ENCODE results near the gene NLGN1. TPM values are rescaled to one million over a fixed set of nuclear protein-coding genes. Genes with fewer than 3 reads are reported as not detected.

The NLGN1 gene
- total and polyA plus RNA-seq, 8 donors: 3.1 to 11.9 (median 8.0) TPM

DNA sequence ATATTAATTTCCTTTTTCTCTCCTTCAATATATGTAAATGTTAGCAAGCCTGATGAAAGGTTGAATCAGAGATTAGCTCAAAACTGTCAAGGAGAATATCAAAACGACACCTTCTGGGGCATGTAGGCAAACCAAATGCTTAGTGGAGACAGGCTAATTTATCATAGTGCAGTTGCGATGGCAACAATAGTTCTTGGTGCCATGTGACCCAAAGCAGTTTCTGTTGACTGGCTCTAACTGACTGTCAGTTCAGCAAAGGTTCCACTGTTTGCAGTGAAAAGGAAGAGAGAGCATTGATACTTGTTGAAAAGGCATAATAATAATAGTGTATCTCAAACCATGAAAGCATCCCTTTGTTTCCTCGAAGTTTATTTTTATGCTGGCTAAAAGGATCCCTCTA lies 513.9 kb downstream of the NLGN1 start:
- ATAC-seq (no peak), DNase-seq (no peak)
- Histone ChIP-seq H3K36me3 (no peaks in the 10 kb centered on the region), H3K4me3 (no peak overlapping the region), H3K27ac (no peak overlapping the region), H3K9me3 (peaks cover 0 to 3% of the 10 kb centered on the region in 2 donors), H3K4me1 (no peaks in the 10 kb centered on the region), H3K27me3 (no peaks in the 10 kb centered on the region)
- TF ChIP-seq, protein P1, sequence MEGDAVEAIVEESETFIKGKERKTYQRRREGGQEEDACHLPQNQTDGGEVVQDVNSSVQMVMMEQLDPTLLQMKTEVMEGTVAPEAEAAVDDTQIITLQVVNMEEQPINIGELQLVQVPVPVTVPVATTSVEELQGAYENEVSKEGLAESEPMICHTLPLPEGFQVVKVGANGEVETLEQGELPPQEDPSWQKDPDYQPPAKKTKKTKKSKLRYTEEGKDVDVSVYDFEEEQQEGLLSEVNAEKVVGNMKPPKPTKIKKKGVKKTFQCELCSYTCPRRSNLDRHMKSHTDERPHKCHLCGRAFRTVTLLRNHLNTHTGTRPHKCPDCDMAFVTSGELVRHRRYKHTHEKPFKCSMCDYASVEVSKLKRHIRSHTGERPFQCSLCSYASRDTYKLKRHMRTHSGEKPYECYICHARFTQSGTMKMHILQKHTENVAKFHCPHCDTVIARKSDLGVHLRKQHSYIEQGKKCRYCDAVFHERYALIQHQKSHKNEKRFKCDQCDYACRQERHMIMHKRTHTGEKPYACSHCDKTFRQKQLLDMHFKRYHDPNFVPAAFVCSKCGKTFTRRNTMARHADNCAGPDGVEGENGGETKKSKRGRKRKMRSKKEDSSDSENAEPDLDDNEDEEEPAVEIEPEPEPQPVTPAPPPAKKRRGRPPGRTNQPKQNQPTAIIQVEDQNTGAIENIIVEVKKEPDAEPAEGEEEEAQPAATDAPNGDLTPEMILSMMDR (IDR thresholded peaks at IDR 0.05): no peak
- intact Hi-C loops (cut with DNase I): no loop called here

DNA sequence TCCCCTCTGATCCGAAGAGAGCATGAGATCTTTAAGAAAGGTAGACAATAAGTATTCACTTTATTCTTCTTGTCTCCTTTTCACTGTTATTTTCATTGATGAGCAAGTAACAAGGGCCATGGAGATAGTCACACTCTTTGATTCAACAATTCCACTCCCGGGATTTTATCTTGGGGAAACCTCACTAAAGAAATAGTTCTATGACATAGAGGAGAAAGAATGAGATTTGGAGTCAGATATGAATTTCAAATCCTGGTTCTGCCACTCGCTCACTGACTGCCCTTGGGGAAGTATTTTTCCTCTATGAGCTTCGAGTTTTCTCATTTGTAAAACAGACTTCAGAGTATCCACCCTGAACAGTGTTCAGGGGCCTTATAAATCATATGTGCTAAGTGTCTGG lies 514.6 kb downstream of the NLGN1 start:
- ATAC-seq (no peak), DNase-seq (no peak)
- Histone ChIP-seq H3K9me3 (peaks cover 0 to 1% of the 10 kb centered on the region in 2 donors), H3K4me1 (no peaks in the 10 kb centered on the region), H3K36me3 (no peaks in the 10 kb centered on the region), H3K27ac (no peak overlapping the region), H3K4me3 (no peak overlapping the region), H3K27me3 (no peaks in the 10 kb centered on the region)
- intact Hi-C loops (cut with DNase I): no loop called here
- TF ChIP-seq, protein P1 (IDR thresholded peaks at IDR 0.05): no peak

DNA sequence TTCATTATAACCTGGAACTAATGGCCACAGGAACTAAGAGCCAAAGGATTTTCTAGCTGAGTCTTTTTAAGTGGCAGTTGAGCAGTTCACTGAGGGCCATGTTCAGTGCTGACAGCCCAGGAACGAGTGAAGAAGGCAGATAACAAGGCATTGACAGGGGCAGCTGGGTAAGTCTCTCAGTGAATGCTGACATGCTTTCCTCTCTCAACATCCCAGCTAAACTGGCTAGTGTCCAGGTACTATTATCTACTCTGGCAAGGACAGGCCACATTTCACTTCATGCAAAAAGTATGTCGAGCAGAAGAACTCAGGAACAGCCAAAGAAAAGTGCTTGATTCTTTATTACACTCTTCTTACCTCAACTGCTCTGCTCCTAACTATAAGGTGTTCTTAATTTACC lies 515.9 kb downstream of the NLGN1 start:
- ATAC-seq: no peak
- H3K9me3 ChIP-seq: no peaks in the 10 kb centered on the region

DNA sequence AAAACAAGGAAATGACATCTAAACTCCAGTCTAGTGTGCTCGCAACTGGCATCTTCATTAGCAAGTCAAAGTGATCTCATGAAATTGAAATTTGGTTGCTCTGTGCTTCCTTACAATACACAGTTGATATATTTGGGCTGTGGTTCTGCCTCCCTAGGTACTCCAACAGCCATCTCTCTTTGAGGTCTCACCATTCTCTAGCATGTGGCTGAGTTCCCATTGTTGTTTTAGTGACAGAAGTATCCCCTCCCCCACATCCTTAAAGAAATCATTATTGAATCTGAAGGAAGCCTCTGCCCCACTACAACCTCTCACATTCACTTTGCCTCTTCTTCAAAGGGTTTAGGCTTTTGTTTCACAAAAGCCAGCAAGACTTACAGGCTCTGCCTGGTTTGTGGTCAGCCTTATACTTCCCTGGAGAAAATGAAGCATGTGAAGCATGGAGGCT lies 516.5 kb downstream of the NLGN1 start:
- no peaks in the 10 kb centered on the region for H3K9me3 ChIP-seq
- ATAC-seq: no peak
- no peak overlapping the region for H3K27ac ChIP-seq
- DNase-seq: no peak
- TF ChIP-seq, protein P1 (IDR thresholded peaks at IDR 0.05): no peak
- intact Hi-C loops (cut with DNase I): no loop called here
- no peaks in the 10 kb centered on the region for H3K4me1 ChIP-seq
- H3K4me3 ChIP-seq: no peak overlapping the region
- H3K36me3 ChIP-seq: no peaks in the 10 kb centered on the region
- no peaks in the 10 kb centered on the region for H3K27me3 ChIP-seq

More for the DNA sequence above, 515.9 kb downstream of the NLGN1 start:
- intact Hi-C loops (cut with DNase I): no loop called here
- TF ChIP-seq, protein P1 (IDR thresholded peaks at IDR 0.05): no peak
- Histone ChIP-seq H3K4me1 (no peaks in the 10 kb centered on the region), H3K27me3 (no peaks in the 10 kb centered on the region), H3K27ac (no peak overlapping the region), H3K36me3 (no peaks in the 10 kb centered on the region), H3K4me3 (no peak overlapping the region)
- peak in 2 of 4 donors; percentile 26 to 44 for DNase-seq

DNA sequence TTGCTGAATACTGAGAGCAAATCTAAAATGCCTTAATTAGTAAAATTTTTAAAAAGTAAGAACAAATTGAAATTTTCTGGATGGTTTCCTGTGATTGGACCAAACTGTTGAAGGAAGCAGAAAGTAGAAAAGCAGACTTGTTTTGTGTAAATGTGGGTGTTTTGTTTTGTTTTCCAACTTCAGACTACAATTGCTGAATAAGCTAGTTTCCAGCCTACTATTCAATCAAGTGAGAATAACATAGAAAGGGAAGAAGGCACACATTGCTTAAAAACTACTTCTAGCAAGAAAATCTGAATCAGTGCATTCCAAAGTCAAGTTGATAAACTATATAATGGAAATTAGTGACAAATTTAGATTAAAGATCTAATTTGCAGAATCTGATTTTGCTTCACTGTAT lies 519.3 kb downstream of the NLGN1 start:
- no peak overlapping the region for H3K27ac ChIP-seq
- DNase-seq (no peak), ATAC-seq (no peak)
- TF ChIP-seq, protein P1 (IDR thresholded peaks at IDR 0.05): no peak
- H3K4me1 ChIP-seq: no peaks in the 10 kb centered on the region
- no peak overlapping the region for H3K4me3 ChIP-seq
- intact Hi-C loops (cut with DNase I): no loop called here
- H3K9me3 ChIP-seq: no peaks in the 10 kb centered on the region
- no peaks in the 10 kb centered on the region for H3K27me3 ChIP-seq
- no peaks in the 10 kb centered on the region for H3K36me3 ChIP-seq
